CD1c-positive myeloid dendritic cell (primary cell): ENCODE results near the gene STARD7.
A peak's percentile ranks its signal among the peaks of the same experiment; 100 is the strongest.

Experiments
- DNase-seq: peaks from one replicate; pipeline ENCODE4 v3.0.0-alpha.2; 2016; ENCODE audit errors: extremely low spot score

The STARD7 gene

DNA sequence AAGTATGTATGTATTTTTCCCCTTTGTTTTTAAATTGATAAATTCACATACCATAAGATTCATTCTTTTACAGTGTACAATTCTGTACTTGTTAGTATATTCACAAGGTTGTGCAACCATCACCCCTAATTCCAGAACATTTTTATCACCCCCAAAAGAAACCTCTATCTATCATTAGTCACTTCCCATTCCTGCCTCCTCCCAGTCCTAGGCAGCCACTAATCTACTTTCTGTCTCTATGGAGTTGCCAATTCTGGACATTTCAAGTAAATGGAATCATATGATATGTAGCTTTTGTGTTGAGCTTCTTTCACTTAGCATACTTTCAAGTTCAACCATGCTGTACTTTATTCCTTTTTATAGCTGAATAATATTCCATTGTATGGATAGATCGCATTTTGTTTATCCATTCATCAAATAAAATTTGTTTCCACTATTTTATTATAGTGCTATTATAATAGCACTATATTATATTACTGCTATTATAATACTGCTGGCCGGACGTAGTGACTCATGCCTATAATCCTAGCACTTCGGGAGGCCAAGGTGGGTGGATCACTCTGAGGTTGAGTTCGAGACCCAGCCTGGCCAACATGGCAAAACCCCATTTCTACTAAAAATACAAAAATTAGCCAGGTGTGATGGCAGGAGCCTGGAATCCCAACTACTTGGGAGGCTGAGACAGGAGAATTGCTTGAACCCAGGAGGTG is 10.9 kb downstream of the STARD7 start:
- DNase-seq = no peak

DNA sequence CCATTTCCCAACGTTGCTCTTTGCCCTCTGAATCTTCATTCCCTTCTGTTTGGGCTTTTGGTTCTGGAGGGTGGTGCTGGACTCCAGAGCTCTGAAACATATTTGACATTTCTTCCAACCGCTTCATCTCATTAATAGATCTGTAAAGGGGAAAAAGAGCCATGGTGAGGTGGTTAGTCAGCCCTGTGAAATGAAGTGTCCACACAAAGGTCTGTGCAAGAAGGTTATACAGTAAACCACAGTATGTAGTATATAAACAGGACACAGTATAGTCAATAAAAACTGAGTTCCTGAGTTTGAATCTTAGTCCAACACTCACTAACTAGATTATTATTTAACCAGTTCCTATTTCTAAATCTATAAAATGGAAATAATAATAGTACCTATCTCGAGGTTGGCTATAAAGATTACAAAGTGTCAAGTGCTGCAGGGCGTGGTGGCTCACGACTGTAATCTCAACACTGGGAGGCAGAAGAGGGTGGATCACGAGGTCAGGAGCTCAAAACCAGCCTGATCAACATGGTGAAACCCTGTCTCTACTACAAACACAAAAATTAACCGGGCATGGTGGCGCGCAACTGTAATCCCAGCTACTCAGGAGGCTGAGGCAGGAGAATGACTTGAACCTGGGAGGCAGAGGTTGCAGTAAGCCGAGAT is 13.1 kb downstream of the STARD7 start:
- no peak for DNase-seq

DNA sequence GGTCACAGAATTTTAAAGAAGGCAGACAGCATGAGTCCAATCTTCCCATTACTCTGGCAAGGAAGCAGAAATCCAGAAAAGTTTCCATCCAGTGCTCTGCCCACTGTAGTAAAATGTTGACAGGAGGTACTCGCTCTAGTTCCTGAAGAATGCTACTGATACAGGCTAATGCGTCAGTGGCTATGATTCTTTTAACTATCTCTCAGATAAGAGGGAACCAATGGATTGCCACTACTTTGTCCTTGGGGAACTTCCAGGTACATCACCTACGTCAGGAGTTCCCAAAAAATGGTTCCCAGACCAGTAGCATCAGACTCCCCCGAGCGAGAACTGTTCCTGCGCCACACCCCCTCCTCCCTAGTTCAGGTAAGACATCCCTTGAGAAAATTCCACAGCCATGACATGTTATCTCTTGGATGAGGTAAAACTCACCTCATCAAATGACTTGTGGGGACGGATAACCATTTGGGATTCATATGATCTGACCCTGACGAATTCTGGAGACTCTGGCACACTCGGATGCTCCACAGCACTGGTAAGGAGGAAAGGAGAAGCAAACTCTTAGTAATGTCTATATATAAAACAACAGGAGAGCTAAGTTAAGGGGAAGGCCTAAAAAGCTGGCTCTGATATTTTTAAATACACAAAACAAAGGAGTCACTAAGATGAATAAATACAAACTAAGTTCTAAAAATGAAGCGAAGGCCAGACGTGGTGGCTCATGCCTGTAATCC is 16.5 kb downstream of the STARD7 start:
- DNase-seq = no peak

DNA sequence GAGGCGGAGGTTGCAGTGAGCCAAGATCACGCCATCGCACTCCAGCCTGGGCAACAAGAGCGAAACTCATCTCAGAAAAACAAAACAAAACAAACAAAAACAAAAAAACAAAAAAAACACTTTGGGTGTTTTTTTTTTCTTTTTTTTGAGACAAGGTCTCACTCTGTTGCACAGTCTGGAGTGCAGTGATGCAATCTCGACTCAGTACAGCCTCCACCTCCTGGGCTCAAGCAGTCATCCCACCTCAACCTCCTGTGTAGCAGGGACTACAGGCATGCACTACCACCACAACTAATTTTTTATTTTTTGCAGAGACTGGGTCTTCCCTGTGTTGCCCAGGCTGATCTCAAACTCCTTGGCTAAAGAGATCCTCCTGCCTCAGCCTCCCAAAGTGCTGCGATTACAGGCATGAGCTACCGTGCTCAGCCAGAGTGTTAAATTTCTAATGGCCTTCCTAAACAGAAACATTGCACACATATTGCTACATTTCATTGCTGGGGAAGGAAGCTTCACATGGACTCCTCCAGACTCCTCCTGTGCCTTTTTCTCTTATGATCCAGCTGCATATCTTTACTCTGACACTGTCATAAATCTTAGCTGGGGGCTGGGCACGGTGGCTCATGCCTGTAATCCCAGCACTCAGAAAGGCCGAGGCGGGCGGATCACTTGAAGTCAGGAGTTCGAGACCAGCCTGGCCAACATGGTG is 19.7 kb downstream of the STARD7 start:
- DNase-seq = no peak

DNA sequence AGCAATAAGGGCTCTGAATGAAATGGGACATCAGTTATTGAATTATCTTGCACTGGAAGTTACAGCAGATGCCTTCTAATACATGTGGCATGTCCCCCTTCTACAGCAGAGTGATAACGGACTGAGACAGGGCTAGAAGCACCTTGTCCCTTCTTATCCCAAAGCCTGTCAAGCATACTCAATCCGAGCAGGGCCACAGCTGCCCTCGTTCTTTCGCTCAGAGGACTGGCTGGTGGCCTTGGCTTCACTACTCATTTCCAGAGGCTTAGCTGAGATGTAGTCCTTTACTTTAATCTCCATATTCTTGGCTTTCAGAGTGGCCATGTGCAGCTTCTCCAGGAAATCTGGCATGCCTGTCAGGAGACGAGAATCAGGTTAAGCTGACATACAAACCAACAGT is 22.1 kb downstream of the STARD7 start:
- DNase-seq = no peak

DNA sequence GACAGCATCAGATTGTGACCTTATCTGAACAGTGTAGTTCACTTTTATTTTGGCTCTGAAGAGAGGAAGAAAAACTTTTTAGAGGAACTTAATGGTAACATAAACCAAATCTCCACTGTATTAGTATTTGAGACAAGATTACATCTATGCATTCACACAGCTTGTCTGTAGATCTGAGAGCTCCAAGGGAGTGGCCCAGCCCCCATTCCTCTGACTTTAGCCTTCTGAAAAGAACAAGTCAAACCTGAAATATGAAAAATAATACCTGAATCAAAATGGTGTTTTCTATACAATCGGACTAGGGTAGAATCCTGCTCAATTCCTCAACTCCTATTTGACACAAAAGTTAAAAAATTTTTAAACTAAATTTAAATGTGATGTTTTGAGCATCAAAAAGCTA is 23.1 kb downstream of the STARD7 start:
- peak; percentile 18 for DNase-seq

DNA sequence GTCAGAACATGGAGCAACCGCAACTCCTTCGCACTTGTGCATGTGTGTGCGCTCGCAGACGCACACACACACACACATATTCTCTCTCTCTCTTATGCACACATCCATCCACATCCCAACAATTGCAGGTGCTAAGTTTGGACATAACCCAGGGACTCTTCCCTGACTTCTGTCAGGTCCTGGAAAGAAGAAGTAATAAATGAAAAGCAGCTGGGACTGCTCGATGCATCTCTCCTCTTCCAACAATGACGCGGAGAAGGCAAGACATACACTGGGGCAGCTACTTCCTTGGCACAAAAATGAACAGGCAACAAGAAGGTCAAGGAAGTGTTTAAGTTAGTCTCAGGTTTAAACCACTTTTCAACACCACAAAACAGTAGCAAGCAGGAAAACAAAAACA is 23.6 kb downstream of the STARD7 start:
- no peak for DNase-seq

DNA sequence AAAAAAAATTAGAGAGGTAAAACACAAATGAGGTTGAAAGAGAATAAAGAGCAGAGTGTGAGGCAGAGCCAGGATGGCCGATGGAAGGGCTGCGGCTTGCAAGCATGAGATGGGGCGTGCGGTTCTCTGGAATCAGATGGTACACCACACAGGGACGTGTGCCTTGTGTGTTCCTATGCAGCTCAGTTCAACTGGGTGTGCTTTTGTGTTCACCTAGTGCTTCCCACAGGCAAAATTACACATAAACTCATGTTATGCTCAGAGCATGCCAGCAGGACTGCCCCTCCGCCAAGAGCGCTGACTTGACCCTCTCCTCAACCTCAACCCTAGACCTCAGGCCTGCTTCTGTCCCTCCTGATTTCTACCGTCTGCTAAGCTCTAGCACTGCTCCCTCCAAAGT is 24.4 kb downstream of the STARD7 start:
- no peak for DNase-seq

DNA sequence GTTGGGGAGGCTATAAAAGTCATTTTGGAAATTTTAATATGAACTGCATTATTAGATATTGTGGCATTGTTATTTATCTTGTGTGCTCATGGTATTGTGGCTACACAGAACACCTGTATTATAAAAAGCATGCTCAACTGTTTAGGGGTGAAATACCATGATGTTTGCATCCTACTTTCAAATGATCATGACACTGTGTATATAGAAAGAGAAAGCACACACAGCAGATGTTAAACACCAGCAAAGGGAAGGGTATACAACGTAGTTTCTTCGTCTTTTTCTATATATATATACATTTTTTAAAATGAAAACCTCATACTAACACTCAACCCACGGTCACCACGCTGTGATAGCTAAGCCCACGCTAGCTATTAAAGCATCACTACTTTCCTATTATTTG is 27.1 kb downstream of the STARD7 start:
- no peak for DNase-seq

DNA sequence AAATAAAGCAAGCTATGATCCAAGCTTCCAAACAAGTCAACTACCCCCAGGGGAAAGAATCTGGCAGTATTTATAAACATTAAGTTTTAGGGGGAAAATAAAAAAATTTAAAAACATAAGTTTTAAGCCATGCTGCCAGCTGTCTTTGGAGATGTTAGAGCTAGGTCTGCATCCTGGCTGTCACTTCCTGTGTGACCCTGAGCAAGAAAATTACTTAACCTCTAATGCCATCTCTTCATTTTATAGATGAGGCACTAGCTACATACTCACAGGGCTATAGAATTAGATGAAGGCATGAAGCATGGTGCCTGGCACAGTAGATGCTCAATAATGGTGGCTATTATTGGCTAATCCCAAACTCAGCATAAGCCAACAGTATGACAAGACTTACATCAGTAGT is 28.1 kb downstream of the STARD7 start:
- DNase-seq = no peak

DNA sequence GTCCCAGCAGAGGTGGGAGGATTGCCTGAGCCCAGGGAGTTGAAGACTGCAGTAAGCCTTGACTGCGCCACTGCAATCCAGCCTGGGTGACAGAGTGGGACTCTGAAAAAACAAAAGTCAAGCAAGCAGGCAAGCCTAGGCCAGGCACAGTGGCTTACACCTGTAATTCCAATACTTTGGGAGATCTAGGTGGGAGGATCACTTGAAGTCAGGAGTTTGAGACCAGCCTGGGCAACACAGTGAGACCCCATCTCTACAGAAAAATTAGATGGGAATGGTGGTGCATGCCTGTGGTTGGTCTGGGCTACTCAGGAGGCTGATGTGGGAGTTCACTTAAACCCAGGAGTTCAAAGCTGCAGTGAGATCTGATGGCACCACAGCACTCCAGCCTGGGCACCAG is 28.6 kb downstream of the STARD7 start:
- no peak for DNase-seq

DNA sequence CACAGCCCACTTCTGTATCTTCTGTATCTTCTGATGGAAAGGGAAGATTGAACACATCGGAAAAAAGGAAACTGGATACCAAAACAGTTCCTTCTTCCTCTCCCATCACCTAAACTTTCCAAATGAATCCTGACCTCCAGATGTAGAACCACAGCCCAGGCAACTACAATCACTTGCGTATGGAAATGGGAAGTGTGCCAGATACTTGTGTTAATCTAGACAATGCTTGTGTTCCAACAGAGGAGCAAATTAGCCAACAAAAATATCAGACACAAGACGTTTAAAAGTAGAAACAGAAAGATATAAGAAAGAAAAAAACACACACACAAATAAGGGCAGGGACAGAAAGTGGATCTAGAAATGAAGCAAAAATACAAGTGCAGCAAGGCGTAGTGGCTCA is 32.0 kb downstream of the STARD7 start:
- DNase-seq = no peak

DNA sequence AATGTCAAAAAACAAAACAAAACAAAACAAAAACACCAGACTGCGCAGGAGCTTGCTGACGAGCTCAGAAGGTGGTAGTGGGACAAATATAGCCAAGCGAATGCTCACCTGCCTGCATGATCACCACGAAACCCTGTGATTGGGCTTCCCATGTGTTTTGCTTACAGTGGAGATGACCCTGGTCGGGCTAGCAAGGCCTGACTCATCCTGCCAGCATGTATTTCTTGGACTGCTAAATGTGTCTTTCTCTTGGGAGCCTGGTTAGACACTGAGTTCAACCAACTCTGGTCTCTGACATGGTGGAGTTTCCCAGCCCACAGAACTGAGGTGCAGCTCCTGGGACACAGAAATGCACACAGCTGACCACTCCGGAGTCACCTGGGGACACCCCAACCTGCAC is 32.7 kb downstream of the STARD7 start:
- no peak for DNase-seq

DNA sequence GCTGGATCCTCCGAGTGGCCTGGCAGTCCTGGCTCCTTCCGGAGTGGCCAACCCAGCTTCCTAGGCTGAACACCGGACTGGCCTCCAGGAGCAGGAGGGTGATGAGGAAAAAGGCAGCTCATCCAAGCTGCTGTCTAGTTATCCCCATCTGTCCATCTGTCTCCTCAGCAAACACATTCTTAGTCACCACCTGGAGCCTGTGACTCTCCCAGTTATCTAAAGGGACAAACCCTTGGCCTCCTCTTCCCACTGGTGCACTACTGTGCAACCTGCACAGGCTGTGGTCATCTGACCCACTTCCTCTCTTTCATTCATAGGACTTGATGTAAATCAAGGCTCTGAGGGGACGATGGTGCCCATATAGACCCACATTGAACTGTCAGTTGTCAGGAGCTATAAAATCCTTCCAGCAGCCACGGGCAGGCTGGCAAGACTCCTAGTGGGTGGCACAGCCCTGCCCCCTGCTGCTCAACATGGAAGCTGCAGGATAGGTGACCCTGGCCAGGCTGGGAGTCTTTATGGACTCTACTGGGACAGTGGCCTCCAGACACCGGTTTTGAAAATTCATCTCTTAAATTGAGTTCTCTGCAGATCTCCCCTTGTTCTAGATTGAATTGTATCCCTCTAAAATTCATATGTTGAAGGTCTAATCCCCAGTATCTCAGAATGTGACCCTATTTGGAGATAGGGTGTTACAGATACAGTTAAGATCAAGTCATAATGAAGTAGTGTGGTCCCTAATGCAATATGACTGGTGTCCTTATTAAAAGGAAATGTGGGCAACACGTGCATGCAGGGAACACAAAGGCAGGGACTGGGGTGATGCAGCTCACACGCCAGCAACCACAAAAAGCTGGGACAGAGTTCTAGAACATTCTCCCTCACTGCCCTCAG is 34.1 kb downstream of the STARD7 start:
- peak; percentile 83 for DNase-seq

DNA sequence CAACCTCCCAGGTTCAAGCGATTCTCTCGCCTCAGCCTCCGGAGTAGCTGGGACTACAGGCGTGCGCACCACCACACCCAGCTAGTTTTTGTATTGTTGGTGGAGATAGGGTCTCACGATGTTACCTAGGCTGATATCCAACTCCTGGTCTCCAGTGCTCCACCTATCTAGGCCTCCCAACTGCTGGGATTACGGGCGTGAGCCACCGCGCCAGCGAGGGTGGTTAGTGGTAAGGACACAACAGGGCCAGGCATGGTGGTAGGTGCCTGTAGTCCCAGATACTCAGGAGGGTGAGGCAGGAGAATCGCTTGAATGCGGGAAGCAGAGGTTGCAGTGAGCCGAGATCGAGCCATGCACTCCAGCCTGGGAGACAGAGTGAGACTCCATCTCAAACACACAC is 36.8 kb downstream of the STARD7 start:
- DNase-seq = no peak

DNA sequence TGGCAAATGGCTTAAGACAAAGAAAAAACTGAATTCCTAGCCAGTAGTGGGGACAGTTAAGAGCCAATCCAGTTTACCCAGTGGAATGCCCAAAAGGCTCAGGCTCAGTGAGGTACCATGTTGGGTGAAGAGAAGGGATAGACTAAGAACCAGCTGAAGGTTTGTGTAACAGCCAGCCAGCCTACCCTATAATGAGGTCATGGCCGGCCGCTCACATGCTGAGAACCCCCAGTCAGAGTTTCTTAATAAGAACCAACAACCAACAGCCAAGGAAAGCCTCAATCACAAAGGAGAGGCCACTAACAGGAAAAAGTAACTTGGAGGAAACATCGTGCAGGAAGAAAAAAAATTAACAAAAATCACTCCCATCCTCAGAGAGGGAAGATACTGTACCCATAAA is 38.0 kb downstream of the STARD7 start:
- DNase-seq = no peak

DNA sequence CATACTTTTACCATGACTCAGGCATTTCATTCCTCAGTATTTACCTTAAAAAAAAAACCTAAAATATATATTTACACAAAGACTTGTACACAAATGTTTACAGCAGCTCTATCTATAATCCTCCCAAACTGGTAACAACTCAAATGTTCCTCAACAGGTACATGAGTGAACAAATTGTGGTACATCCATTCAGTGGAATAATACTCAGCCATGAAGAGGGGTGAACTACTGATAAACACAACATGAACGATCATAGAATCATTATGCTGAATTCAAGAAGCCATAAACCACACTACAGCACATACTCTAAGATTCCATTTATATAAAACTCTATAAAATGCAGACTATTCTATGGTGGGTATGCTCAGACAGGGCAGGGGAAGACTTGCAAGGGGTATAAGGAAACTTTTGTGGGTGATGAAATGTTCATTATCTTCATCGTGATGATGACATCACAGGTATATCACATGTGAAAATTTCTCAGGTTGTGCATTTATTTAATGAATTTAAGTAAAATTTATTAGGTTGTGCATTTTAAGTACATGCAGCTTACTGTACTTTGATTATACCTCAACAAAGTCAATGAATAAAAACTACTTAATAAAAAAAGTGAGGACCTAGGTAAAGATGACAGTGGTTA is 38.6 kb downstream of the STARD7 start:
- DNase-seq = no peak

DNA sequence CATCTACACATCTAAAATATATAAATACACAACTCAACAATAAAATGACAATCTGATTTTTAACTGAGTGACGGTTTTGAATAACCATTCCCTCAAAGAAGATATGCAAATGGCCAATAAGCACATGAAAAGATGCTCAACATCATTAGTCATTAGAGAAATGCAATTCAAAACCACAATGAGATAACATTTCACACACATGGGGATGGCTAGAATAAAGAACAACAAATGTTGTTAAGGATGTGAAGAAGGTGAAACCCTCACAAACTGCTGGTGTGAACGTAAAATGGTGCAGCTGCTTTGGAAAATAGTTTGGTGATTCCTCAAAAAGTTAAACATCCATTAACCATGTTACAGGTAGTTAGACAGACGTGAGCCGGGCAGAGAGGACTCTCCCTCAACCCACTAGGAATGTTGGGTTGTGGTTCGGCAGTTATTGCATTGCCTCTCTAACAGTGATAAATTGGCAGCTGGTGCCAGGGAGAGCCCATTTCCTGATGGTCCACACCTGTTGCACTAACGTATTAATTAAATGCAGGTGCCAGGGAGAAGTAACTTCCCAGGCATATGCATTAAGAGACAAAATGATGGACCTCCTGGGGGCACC is 41.1 kb downstream of the STARD7 start:
- no peak for DNase-seq

DNA sequence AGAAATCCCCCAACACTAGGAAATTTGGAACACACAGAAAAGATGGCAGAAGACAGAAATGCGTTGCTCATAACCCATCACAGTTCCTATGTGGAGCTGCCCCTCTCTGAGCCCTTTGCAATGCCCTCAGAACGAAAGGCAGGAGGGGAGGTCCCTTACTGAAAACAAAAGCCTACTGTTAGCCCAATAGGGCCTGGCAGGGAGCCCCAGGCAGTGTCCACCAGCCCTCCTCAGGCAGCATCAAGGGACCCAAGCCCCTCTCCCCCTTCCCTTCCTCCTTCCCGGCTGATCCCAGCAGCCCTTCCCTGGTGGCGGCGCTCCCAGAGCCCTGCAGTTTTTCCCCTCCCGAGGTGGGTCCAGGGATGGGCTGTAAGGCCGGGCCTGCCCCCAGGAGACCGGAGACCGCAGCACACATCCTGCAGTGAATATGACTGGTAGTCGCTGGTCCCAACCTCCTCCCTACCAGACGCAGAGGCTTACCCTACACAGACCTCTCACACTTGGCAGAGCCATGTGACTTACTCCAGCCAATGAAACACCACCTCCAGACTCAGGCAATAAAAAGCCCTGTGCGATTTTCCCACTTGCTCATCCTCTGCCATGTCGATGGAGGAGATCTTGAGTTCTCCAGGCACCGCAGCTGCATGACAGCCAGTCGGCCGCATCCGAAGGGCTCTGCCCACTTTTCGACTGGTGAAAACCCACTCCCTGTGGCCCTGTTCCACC is 44.0 kb downstream of the STARD7 start:
- no peak for DNase-seq
